Lower leg skin (tissue), 3 donors: ENCODE data around the gene SOCS7.

ENCODE experiments used
- POLR2A ChIP-seq, 2 donors: fragments of 450-650 bp; IDR thresholded peaks; one replicate each; pipeline ENCODE4 v1.6.1; 2016 to 2017; ENCODE audit warnings: antibody characterized with exemption in 2 of 2, mild to moderate bottlenecking in 1 of 2, moderate library complexity in 1 of 2
- TF ChIP-seq, protein P1 (sequence below), 3 donors: fragments of 450-650 bp; IDR thresholded peaks; one replicate each; pipeline ENCODE4 v1.5.1; 2016; ENCODE audit warnings: antibody characterized with exemption in 3 of 3, mild to moderate bottlenecking in 3 of 3, moderate library complexity in 2 of 3

DNA sequence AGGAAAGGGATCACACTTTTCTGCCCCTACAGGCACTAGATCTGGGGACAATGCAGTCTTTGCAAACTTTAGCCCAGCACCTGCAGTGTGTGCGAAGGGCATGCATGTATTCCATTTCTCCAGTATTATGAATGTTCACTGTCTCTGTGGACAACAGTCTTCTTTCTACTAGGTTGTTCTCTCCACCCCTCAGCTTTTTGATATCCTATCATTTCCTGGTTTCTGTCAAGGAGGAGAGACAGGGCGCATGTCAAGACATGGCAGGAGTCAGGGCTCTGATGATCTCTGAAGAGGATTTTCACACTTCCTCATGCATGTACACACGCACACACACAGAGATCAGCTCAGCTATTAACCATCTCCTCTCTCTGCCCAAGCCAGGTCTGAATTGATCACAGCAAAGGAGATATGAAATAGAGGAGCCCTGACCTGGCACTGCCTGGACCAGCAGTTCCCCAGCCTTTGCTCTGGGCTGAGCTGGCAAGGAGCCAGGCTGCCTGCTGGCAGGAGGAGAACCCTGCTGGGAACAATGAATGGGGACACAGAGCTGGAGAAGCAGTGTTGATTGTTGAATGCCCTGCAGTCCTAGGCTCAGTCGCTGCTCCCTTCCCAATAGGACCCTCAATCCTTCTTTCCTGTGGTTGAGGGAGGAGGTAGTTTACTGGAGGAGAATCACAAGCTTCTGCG, 10.5 kb upstream of the SOCS7 start:
- TF ChIP-seq, protein P1, sequence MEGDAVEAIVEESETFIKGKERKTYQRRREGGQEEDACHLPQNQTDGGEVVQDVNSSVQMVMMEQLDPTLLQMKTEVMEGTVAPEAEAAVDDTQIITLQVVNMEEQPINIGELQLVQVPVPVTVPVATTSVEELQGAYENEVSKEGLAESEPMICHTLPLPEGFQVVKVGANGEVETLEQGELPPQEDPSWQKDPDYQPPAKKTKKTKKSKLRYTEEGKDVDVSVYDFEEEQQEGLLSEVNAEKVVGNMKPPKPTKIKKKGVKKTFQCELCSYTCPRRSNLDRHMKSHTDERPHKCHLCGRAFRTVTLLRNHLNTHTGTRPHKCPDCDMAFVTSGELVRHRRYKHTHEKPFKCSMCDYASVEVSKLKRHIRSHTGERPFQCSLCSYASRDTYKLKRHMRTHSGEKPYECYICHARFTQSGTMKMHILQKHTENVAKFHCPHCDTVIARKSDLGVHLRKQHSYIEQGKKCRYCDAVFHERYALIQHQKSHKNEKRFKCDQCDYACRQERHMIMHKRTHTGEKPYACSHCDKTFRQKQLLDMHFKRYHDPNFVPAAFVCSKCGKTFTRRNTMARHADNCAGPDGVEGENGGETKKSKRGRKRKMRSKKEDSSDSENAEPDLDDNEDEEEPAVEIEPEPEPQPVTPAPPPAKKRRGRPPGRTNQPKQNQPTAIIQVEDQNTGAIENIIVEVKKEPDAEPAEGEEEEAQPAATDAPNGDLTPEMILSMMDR (IDR thresholded peaks at IDR 0.05), result no peak
- no peak for TF ChIP-seq POLR2A (IDR thresholded peaks at IDR 0.05)
